Midbrain (tissue), 1 donor: ENCODE data around the gene RAB40C.

ENCODE experiments used
- DNase-seq: peaks from one replicate; lab custom pipeline; 2025; lab: John Stamatoyannopoulos, UW

RAB40C gene

GRCh38 chr16:575354-576196 is 14.3 kb upstream of the RAB40C start:
- DNase-seq: no peak

DNA sequence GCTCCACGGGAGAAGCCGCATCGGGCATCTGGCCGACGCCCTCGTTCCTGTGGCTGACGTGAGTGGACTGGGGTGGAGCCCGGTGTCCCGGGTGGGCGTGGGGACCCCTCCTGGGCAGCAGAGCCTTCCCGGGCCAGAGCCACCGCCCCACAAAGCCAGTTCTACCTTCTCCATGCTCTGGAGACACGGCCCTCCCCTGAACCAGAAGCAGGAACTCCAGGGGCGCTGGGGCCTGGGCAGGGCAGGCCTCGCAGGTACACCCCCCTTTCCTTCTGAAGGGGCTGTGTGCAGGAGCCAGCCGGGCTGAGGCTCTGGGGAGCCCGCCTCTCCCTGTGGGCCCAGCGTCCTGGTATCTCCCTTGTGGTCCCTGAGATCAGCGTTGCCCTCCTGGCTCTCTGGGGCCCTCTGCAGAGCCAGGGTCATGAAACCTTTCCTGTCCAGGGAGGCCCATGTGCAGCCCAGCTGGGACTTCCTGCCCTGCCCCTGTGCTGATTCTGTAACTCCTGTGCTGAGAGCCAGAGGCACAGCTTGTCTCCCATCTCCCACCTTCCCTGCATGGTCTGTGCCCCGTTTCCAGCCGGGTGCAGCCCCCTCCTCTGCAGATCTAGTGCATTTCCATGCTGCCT is 13.6 kb upstream of the RAB40C start:
- no peak for DNase-seq

DNA sequence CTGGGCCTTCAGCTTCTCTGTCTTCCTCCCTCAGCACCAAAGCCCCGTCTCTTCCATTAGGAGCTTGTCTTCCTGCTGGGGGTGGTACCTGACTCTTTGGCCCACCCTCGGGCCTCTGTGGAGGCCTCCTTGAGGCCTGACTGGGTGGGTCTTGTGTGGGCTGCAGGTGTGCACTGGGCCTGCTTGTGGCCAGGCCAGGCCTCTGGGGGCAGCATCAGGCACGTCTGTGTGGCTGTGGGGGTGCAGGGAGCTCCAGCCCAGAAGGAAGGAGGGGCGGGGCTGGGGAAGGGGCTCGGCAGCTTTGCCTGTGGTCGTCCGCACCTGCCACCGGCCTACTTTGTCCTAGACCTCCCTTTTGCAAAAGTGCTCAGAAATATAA is 13.1 kb upstream of the RAB40C start:
- DNase-seq: no peak

- no peak for DNase-seq
Observed at GRCh38 chr16:577796-578195, 12.1 kb upstream of the RAB40C start.

DNA sequence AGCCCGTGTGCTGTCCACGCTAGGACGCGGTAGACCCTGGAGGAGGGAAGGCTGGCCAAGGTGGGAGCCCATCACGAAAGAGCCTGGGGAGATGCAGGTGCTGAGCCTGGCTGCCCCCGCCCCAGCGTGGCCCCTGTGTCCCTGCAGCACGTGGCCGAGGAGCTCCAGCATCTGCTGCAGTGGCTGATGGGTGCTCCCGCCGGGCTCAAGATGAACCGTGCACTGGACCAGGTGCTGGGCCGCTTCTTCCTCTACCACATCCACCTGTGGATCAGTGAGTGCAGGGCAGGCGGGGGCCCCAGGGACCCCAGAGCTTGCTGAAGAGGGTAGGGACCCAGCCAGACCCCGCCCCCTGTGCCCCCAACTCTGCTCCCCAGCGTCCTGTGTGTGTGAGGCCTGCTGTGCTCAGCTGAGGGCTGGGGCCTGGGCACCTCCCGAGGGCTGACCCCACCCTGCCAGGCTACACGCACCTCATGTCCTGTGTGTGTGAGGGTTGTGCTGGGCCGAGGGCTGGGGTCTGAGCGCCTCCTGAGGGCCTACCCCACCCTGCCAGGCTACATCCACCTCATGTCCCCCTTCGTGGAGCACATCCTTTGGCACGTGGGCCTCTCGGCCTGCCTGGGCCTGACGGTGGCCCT is 11.5 kb upstream of the RAB40C start:
- DNase-seq: no peak

DNA sequence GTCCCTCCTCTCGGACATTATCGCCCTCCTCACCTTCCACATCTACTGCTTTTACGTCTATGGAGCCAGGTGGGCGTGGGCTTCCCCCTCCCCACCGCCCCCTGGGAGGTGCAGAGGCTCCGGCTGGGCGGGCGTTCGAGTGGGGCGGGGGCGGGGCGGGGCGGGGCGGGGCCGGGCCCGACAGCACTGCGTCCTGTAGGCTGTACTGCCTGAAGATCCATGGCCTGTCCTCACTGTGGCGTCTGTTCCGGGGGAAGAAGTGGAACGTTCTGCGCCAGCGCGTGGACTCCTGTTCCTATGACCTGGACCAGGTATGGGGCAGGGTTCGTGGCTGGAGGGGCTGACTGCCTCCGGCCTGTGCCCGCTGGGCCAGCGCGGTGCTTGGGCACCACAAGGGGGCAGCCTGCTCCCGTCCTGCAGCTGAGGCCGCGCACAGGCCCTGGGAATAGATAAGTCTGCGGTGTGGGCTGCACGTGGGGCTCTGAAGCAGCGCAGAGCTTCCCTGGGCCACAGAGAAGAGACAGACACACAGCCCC is 10.9 kb upstream of the RAB40C start:
- peak; percentile 8 for DNase-seq

DNA sequence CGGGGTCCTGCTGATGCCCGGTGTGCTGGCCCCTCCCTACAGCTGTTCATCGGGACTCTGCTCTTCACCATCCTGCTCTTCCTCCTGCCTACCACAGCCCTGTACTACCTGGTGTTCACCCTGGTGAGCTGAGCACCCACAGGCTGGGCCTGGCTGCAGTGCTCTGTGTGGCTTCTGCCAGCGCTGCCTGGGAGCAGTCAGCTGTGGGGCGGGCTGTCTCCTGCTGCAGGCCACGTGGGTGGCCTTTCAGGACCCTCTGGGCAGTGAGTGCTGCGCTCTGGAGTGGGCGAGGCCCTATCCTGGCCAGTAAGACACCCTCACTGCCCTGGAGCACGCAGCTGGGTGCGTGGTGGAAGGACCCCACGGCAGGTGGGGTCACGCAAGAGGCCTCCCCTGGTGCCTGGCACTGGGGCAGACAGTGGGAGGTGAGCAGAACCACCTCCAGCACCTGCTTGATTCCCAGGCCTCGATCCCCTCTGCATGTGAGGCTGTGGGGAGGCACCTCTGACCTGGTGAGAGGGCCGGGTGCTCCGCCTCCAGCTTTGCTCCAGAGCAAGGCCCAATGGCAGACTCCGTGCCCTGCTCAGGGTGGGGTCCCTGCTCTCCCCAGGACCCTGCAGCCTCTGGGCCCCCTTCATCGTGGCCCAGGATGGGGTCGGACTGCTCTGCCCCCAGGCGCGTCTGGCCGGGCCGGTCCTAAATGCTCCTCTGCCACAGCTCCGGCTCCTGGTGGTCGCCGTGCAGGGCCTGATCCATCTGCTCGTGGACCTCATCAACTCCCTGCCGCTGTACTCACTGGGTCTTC is 9.5 kb upstream of the RAB40C start:
- no peak for DNase-seq

DNA sequence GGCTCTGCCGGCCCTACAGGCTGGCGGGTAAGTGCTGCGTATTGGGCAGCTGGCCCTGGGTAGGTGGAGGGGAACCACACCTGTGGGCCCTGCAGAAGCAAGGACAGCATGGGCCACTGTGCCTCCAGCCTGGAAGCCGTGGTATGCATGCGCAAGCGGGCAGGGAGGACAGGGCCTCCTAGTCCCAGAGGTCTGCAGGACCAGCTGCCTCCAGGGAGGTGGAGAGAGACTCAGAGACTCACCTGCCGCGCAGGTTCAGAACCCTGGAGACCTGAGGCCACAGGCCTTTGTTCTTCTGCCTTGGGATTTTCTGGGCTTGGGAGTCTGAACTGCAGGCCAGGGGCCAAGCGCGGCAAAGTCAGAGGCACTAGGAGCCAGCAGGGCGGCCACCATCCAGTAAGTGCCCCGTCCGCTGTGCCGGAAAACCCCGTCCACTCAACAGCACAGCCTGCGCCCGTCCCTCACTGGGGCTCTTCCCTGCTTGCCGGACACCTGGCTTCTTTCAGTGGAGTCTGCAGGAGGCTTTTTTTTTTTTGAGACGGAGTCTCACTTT is 8.8 kb upstream of the RAB40C start:
- DNase-seq: no peak

- no peak for DNase-seq
Observed at GRCh38 chr16:582218-582613, 7.7 kb upstream of the RAB40C start.

- no peak for DNase-seq
Observed at GRCh38 chr16:582614-583331, 7.1 kb upstream of the RAB40C start.

- DNase-seq: no peak
Observed at GRCh38 chr16:583470-583814, 6.4 kb upstream of the RAB40C start.

DNA sequence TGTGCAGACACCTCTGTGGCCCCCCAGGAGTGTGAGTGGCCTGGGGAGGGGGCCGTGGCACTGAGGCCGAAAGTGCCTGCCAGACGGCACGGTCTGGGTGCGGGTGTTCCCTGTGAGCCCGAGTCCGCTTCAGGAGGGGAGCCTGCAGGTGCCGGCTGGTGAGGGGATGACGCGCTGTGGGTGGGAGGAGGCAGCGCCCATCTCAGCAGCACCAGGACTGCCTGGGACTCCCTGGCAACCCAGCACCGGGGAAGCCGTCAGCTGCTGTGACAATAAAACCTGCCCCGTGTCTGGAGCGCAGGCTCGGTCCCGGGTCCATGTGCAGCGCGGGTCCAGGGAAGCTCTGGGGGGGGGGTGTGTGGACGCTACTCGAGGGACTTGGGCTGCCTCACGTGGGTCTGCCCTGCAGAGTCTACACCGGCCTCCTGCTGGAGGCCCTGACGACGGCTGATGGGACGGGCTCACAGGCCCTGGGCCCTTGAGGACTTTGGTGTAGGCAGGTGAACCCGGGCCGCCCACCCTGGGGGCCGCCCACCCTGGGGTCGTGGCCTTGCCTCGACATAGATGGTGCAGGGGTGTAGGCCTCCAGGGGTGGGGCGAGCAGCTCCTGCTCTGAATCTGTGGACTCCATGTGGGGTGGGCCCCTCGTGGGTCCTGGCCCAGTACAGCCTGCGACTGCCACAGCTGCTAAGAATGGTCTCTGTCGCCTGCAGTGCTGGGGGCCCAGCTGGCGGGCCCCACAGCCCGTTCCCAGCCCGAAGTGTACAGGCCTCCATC is 5.9 kb upstream of the RAB40C start:
- no peak for DNase-seq

GRCh38 chr16:585351-585750 is 4.5 kb upstream of the RAB40C start:
- DNase-seq: no peak

DNA sequence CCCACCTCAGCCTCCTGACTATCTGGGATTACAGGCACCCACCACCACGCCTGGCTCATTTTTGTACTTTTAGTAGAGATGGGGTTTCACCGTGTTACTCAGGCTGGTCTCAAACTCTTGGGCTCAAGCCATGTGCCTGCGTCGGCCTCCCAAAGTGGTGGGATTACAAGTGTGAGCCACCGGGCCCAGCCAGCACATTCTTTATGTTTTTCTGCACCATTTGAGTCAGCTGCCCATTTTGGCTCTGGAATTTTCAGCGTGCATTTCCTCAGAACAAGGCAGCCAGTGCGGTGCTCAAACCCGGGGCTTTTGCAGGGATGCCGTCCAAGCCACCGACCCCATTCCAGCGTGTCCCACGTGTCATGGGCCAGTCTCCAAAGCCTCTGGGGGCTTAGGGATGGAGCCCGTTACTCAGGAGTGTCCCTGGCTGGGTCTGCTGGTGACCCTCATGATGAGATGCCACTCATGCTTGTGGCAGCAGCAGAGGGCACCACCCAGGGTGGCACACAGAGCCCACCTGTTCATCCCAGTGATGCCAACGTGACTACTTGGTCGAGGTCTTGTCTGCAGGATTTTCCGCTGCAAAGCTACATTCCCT is 3.7 kb upstream of the RAB40C start:
- DNase-seq: no peak

GRCh38 chr16:586645-587590 is 2.9 kb upstream of the RAB40C start:
- no peak for DNase-seq

DNA sequence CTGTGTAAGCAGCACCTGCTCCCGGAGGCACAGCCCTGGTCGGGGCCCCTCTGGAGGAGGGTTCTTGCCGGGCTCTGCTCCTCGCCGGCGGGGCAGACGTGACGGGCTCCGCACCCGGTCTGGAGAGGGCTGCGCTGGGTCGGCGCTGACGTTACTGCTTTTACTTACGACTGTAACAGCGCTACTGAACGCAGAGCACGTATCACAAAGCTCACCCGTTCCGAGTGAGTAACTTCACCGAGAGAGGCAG is 1.3 kb upstream of the RAB40C start:
- DNase-seq: no peak

DNA sequence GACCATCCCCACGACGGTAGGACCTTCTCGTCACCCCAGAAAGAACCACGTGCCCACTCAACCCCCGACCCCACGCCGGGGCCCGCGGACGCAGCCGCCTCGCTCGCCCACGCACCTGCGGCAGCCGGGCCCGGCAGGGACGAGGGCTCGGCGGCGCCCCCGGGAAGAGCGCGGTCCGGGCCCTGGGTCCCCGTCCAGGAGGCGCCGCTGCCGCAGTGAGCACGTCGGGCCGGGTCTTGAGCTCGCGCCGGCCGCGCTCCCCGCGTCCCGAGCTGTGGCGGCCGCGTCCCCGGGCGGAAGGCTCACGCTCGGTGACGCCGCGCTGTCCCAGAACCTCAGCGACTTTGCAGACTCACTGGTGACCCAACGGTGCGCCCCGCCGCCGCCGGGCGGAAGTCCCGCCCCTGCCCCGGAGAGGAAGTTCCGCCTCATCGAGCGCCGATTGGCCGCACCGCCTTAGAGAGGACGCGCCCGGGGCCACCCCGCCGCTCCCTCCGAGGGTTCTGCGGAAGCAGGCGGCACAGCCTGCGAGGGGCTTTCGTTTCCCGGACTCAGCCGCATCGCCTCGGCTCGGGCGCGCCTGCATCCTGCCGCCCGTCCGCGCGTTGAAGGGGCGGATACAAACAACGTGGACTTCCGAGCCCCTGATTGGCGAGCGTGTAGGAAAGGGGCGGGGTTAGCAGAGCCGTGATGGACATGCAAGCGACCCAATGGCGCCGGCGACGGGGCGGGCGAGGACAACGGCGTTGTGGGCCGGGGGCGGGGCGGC is 793 bp upstream of the RAB40C start:
- DNase-seq: peak; percentile 95

DNA sequence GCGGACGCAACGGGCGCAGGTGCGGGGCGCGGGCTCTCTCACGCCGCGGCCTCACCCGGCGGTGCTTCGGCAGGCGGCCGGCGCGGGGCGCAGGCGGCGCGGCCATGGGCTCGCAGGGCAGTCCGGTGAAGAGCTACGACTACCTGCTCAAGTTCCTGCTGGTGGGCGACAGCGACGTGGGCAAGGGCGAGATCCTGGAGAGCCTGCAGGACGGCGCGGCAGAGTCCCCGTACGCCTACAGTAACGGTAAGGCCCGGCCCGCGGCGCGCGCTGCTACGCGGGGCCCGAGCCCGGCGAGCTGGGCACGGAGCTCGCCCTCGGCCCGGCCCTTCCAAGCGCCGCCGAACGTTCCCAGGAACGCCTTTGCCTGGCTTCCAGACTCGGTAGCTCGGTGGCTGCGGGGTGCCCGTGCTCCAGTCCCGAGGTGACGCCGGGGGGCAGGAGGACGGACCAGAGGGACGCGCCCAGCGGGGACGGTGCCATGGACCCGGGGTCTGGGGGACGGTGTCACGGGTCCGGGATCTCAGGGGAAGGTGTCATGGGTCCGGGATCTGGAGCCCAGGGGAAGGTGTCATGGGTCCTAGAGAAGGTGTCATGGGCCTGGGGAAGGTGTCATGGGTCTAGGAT is 435 bp downstream of the RAB40C start:
- no peak for DNase-seq
